ENCODE measurements around the gene ARHGEF12. TPM values are rescaled to one million over a fixed set of nuclear protein-coding genes. Genes with fewer than 3 reads are reported as not detected.

ARHGEF12 gene
- total RNA-seq, 2 experiments from 2014 or later = 3.6 TPM

DNA sequence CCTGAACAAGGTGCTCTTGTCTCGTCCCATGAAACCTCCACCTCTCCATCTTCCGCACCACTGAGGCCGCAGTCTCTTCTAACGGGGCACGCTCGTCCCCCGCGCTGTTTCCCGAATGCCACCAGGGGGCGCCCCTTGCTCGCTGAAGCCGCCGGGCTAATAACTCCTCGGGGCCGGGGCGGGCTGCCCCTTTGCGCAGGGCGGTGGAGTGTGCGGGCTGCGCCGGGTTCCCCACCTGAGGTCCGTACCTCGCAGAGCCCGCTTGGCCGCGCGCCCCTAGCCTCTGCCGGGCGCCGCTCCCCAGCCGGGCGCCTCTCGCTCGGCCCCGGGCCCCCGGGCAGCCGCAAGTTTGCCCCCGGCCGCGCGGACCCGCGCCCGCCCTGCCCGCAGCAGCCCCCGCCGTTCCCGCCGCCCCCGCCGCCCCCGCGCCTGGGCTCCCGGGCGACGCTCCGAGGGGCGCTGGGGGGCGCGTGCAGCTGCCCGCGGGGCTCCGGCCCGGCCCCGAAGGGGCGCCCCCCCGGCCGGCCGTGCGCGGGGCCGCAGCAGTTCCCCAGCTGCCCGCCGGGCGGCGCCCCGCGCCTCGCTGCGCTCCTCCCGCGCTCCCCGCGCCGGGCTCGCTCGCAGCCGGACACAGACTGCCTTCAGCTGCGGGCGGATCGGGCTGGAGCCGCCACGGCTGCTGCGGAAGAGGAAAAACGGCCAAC, 175.1 kb downstream of the ARHGEF12 start, which contains the start of gene GRIK4:
GRIK4 (plus strand) TSS at position 633 of the 704 bp plus-strand sequence. CDS start 148,571 bp downstream, outside the sequence.
- no peaks in the 10 kb centered on the region for H3K9me3 ChIP-seq (ENCODE audit: control insufficient read depth in 1 of 2, insufficient read depth in 1 of 2, low read length in 2 of 2)

DNA sequence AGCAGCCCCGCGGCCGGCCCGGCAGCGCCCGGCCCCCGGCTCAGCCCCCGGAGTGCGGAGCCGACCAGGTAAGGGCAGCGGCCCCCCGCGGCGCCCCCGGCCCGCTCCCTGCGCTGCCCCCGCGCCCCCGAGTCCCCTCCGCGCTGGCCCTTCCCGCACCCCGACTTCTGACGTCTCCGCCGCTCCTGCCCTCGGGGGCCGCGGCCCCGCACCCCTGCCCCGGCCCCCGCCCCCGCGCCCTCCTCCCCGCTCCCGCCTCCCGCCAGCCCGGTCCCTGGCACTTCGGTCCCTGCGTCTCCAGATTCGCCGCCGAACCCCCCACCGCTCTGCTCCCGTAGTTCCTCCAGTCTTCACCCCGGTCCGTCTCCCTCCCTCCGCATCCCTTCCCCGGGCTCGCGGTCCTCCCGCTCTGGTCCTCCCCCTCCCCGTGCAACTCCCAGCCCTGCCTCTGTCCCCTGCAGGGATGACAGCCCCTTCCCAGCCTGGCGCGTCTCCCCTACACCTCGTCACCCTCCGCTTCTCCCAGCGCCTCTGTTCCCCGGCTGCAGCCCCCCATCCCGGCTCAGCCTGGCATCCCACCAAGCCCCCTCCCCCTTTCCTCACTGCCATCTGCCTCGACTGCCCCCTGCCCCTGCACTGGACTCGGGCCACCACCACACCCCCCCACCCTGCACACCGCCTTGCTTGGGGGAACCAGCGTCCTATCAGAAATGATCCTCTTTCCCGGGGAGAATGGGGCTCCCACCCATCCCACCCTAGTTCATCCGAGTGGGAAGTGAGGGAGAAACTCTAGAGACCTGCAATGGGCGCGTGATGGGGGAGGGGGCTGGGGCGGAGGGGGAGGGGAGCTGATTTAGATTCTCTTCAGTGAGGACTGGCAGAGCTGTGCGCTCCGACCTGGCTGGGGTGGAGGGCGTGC, 175.9 kb downstream of the ARHGEF12 start:
- Mint-ChIP-seq H3K27me3 (peaks cover 90% of the 10 kb centered on the region), H3K4me3 (peak overlapping the region; percentile 30), H3K27ac (no peak overlapping the region), H3K4me1 (ENCODE audit: low read depth) (no peaks in the 10 kb centered on the region), H3K9me3 (no peaks in the 10 kb centered on the region), H3K36me3 (ENCODE audit: low read depth) (no peaks in the 10 kb centered on the region)
- peak in 1 of 14 experiments; percentile 28 for DNase-seq
- Histone ChIP-seq H3K36me3 (ENCODE audit: insufficient read depth, low read length) (no peaks in the 10 kb centered on the region), H3K4me3 (ENCODE audit: low read length) (no peak overlapping the region), H3K9me3 (ENCODE audit: control insufficient read depth in 1 of 2, insufficient read depth in 1 of 2, low read length in 2 of 2) (no peaks in the 10 kb centered on the region), H3K4me1 (ENCODE audit: insufficient read depth, low read length) (no peaks in the 10 kb centered on the region), H3K27me3 (ENCODE audit: control insufficient read depth in 1 of 2, insufficient read depth in 2 of 2, low read length in 2 of 2) (peaks cover 33 to 58% of the 10 kb centered on the region in 2 experiments), H3K27ac (ENCODE audit: low read depth in 1 of 2, low read length in 2 of 2) (no peak overlapping the region)
- ChIA-PET POLR2A (no interaction called here), CTCF (no interaction called here)
- no peak for ATAC-seq (ENCODE audit: poor library complexity)
- intact Hi-C loops (cut with DNase I, micrococcal nuclease) = loop anchor here (2.0 to 5.0 kb wide), 5 partner anchors 180 to 683 kb away; no protein-coding TSS in a partner anchor
- TF ChIP-seq, protein P1, sequence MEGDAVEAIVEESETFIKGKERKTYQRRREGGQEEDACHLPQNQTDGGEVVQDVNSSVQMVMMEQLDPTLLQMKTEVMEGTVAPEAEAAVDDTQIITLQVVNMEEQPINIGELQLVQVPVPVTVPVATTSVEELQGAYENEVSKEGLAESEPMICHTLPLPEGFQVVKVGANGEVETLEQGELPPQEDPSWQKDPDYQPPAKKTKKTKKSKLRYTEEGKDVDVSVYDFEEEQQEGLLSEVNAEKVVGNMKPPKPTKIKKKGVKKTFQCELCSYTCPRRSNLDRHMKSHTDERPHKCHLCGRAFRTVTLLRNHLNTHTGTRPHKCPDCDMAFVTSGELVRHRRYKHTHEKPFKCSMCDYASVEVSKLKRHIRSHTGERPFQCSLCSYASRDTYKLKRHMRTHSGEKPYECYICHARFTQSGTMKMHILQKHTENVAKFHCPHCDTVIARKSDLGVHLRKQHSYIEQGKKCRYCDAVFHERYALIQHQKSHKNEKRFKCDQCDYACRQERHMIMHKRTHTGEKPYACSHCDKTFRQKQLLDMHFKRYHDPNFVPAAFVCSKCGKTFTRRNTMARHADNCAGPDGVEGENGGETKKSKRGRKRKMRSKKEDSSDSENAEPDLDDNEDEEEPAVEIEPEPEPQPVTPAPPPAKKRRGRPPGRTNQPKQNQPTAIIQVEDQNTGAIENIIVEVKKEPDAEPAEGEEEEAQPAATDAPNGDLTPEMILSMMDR (IDR thresholded peaks at IDR 0.05) = no peak

More for the DNA sequence above, 175.1 kb downstream of the ARHGEF12 start, which contains the start of gene GRIK4:
- DNase-seq = peak; percentile 36 to 79 (median 62)
- Mint-ChIP-seq H3K27ac (no peak within 1 kb of the TSS), H3K4me3 (peak within 1 kb of the TSS; percentile 30), H3K27me3 (peaks cover 91% of the 10 kb centered on the region), H3K9me3 (no peaks in the 10 kb centered on the region), H3K4me1 (ENCODE audit: low read depth) (no peaks in the 10 kb centered on the region), H3K36me3 (ENCODE audit: low read depth) (no peaks in the 10 kb centered on the region)
- TF ChIP-seq, protein P1 (IDR thresholded peaks at IDR 0.05) = peak; percentile 78
- H3K27me3 ChIP-seq (ENCODE audit: control insufficient read depth in 1 of 2, insufficient read depth in 2 of 2, low read length in 2 of 2) = peaks cover 38 to 57% of the 10 kb centered on the region in 2 experiments
- ChIA-PET POLR2A (no interaction called here), CTCF (no interaction called here)
- ATAC-seq (ENCODE audit: poor library complexity) = peak; percentile 69
- H3K4me1 ChIP-seq (ENCODE audit: insufficient read depth, low read length) = no peaks in the 10 kb centered on the region
- intact Hi-C loops (cut with DNase I, micrococcal nuclease) = loop anchor here (2.0 to 5.0 kb wide), 5 partner anchors 179 to 684 kb away; no protein-coding TSS in a partner anchor
- H3K27ac ChIP-seq (ENCODE audit: low read depth in 1 of 2, low read length in 2 of 2) = no peak within 1 kb of the TSS
- no peak within 1 kb of the TSS for H3K4me3 ChIP-seq (ENCODE audit: low read length)
- no peaks in the 10 kb centered on the region for H3K36me3 ChIP-seq (ENCODE audit: insufficient read depth, low read length)

- TF ChIP-seq, protein P1 (IDR thresholded peaks at IDR 0.05) = no peak
- Histone ChIP-seq H3K4me1 (ENCODE audit: insufficient read depth, low read length) (no peaks in the 10 kb centered on the region), H3K36me3 (ENCODE audit: insufficient read depth, low read length) (no peaks in the 10 kb centered on the region), H3K27me3 (ENCODE audit: control insufficient read depth in 1 of 2, insufficient read depth in 2 of 2, low read length in 2 of 2) (peaks cover 34 to 61% of the 10 kb centered on the region in 2 experiments), H3K4me3 (ENCODE audit: low read length) (no peak overlapping the region), H3K27ac (ENCODE audit: low read depth in 1 of 2, low read length in 2 of 2) (no peak overlapping the region), H3K9me3 (ENCODE audit: control insufficient read depth in 1 of 2, insufficient read depth in 1 of 2, low read length in 2 of 2) (no peaks in the 10 kb centered on the region)
- Mint-ChIP-seq H3K4me1 (ENCODE audit: low read depth) (no peaks in the 10 kb centered on the region), H3K4me3 (peak overlapping the region; percentile 30), H3K9me3 (no peaks in the 10 kb centered on the region), H3K36me3 (ENCODE audit: low read depth) (no peaks in the 10 kb centered on the region), H3K27ac (no peak overlapping the region), H3K27me3 (peaks cover 90% of the 10 kb centered on the region)
- ATAC-seq (ENCODE audit: poor library complexity) (no peak), DNase-seq (peak in 1 of 14 experiments; percentile 31)
- POLR2A ChIA-PET = no interaction called here
- intact Hi-C loops (cut with DNase I, micrococcal nuclease) = loop anchor here in 1 of 2 experiments (2.0 to 5.0 kb wide), 3 partner anchors 181 to 599 kb away; no protein-coding TSS in a partner anchor
- CTCF ChIA-PET = no interaction called here
These were observed 176.7 kb downstream of the ARHGEF12 start for GRCh38 chr11:120512739-120513435.

Data from CD4-positive, alpha-beta T cell (primary cell).